Mesothelial cell of epicardium (in vitro differentiated cells): ENCODE data around the gene FNDC1. TPM values are rescaled to one million over a fixed set of nuclear protein-coding genes. Genes with fewer than 3 reads are reported as not detected.

Source experiments
- DNase-seq, 2 experiments: peaks; one replicate each; pipeline ENCODE4 v3.0.0; 2021; ENCODE audit warnings: low spot score in 2 of 2; ENCODE audit not compliant: unreplicated experiment in 2 of 2
- H3K27ac Mint-ChIP-seq: 2 replicates; pipeline ENCODE4 v1.8.0; 2021; ENCODE audit warnings: mixed read lengths
- H3K27me3 Mint-ChIP-seq: 2 replicates; pipeline ENCODE4 v1.8.0; 2021; ENCODE audit warnings: low read depth, mixed read lengths
- H3K36me3 Mint-ChIP-seq: 2 replicates; pipeline ENCODE4 v1.8.0; 2021; ENCODE audit warnings: mixed read lengths
- H3K4me1 Mint-ChIP-seq: 2 replicates; pipeline ENCODE4 v1.8.0; 2021; ENCODE audit warnings: mixed read lengths
- H3K4me3 Mint-ChIP-seq: 2 replicates; pipeline ENCODE4 v1.8.0; 2021; ENCODE audit warnings: mild to moderate bottlenecking, moderate library complexity, mixed read lengths
- H3K9me3 Mint-ChIP-seq: 2 replicates; pipeline ENCODE4 v1.8.0; 2021; ENCODE audit warnings: mixed read lengths
- total RNA-seq: library from RNA; stranded (reverse); gene quantifications from 3 replicates; pipeline ENCODE4 v1.2.1, GENCODE V29; 2021
- TF ChIP-seq, protein P1 (sequence below): fragments of 200-600 bp; sonication (generic); IDR thresholded peaks from one replicate; pipeline ENCODE4 v1.5.0; 2021; ENCODE audit warnings: antibody characterized with exemption; ENCODE audit not compliant: unreplicated experiment

Gene FNDC1
- total RNA-seq, 1 donor from 2014 or later: 0.31 TPM

DNA sequence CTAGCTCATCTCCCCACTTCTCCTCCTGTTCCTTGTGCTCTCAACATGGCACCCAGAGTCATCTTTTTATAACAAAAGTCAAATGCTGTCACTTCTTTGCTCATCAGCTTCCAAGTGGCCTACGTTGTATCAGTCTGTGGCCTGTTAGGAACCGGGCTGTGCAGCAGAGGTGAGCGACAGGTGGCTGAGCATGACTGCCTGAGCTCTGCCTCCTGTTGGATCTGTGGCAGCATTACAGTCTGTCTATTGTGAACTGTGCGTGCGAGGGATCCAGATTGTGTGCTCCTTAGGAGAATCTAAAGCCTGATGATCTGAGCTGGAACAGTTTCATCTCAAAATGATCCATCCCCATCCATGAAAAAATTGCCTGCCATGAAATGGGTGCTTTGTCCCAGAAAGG, 129.6 kb downstream of the FNDC1 start:
- H3K9me3 Mint-ChIP-seq: peaks cover 4% of the 10 kb centered on the region
- no peak overlapping the region for H3K27ac Mint-ChIP-seq
- H3K27me3 Mint-ChIP-seq: peaks cover 16% of the 10 kb centered on the region
- TF ChIP-seq, protein P1, sequence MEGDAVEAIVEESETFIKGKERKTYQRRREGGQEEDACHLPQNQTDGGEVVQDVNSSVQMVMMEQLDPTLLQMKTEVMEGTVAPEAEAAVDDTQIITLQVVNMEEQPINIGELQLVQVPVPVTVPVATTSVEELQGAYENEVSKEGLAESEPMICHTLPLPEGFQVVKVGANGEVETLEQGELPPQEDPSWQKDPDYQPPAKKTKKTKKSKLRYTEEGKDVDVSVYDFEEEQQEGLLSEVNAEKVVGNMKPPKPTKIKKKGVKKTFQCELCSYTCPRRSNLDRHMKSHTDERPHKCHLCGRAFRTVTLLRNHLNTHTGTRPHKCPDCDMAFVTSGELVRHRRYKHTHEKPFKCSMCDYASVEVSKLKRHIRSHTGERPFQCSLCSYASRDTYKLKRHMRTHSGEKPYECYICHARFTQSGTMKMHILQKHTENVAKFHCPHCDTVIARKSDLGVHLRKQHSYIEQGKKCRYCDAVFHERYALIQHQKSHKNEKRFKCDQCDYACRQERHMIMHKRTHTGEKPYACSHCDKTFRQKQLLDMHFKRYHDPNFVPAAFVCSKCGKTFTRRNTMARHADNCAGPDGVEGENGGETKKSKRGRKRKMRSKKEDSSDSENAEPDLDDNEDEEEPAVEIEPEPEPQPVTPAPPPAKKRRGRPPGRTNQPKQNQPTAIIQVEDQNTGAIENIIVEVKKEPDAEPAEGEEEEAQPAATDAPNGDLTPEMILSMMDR: no peak
- H3K4me3 Mint-ChIP-seq: no peak overlapping the region
- no peaks in the 10 kb centered on the region for H3K36me3 Mint-ChIP-seq
- DNase-seq: no peak
- no peaks in the 10 kb centered on the region for H3K4me1 Mint-ChIP-seq

DNA sequence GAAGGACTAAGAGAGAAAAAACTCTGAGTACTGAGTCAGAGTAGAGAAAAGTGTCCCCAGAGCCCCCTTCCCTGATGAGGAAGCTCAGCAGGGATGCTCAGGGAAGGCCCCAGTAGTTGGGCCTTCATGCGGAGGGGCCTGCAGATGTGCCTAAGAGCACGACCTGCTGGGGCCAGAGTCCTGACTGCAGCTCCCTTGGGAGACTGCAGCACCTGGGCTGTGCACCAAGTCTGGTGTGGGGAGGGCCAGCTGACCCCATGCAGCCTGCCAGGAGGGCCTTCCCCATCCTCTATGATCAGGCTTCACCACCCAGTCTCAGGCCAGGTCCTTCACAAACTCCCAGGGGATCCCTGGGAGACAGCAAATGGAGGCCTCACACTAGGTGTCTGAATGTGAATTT, 130.4 kb downstream of the FNDC1 start:
- Mint-ChIP-seq H3K27me3 (peaks cover 16% of the 10 kb centered on the region), H3K27ac (no peak overlapping the region), H3K36me3 (no peaks in the 10 kb centered on the region), H3K9me3 (peaks cover 4% of the 10 kb centered on the region), H3K4me1 (no peaks in the 10 kb centered on the region), H3K4me3 (no peak overlapping the region)
- no peak for DNase-seq
- TF ChIP-seq, protein P1: no peak

DNA sequence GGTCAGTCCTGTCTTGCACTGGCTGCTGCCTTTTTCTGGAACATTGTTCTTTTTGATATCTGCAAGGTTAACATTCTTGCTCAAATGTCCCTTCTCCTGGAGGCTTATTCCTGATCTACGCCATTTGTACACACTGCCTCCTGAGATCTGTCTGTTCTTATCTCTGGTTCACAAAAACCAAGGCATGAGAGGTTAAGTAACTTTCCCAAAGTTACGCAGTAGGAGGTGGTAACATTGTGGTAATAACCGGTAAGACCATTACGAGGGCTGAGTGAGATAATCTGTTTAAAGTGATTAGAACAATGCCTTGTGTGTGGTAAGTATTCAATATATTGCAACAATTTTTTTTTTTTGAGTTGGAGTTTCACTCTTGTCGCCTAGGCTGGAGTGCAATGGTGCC, 132.1 kb downstream of the FNDC1 start:
- DNase-seq: no peak
- Mint-ChIP-seq H3K4me1 (no peaks in the 10 kb centered on the region), H3K27me3 (peaks cover 11% of the 10 kb centered on the region), H3K4me3 (no peak overlapping the region), H3K36me3 (no peaks in the 10 kb centered on the region), H3K9me3 (peaks cover 4% of the 10 kb centered on the region), H3K27ac (no peak overlapping the region)
- TF ChIP-seq, protein P1: no peak

DNA sequence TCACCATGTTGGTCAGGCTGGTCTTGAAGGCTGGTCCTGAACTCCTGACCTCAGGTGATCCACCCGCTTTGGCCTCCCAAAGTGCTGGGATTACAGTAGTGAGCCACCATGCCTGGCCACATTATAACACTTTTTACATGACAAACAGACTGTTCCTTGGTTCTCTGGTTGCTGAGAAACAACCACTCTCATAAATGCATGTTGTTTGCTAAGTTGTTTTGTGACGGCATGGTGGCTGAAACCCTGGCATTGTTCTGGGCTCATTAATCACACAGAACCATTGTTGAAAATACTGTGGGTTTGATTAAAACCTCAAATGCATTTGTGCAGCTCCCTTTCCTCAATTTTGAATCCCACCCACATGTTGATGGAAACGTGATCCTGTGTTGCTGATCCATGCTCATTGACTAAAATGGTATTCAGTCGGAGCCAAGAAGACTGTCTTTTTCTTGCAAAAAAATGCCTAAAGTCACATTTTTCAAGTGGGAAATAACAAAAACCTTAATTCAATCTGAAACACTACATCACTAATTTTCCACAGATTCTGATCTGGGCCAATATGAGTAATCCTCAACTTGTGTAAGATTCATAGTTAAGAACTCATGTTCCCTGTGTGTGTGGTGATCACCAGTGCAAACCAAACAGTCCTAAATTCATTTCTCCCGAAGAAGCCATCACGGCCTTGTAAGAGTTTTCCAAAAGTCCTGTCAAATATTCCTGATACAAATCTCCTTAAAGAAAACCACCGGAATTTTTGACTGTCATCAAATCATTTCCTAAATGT, 132.8 kb downstream of the FNDC1 start:
- H3K4me3 Mint-ChIP-seq: no peak overlapping the region
- TF ChIP-seq, protein P1: no peak
- no peak overlapping the region for H3K27ac Mint-ChIP-seq
- no peaks in the 10 kb centered on the region for H3K4me1 Mint-ChIP-seq
- H3K27me3 Mint-ChIP-seq: peaks cover 9% of the 10 kb centered on the region
- H3K36me3 Mint-ChIP-seq: no peaks in the 10 kb centered on the region
- no peak for DNase-seq
- H3K9me3 Mint-ChIP-seq: peaks cover 4% of the 10 kb centered on the region

DNA sequence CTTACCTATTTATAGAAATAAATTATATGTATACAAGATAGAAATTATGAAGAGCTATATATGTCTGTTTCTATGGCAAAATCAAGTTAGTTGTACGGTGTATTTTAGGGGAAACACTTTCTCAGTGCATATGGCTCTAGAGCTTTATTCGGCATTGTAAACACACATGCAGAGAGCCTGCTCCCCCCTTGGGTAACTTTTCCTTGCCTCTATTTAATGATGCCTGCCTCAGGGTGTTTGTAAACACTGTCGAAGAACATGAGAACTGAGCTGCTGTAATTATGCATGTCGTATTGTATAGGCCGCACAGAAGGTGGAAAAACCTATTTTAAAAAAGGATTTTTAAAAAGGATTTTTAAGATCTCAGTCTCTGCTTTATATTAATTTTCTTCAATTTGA, 133.4 kb downstream of the FNDC1 start:
- no peak for DNase-seq
- Mint-ChIP-seq H3K4me1 (no peaks in the 10 kb centered on the region), H3K27ac (no peak overlapping the region), H3K27me3 (peaks cover 5% of the 10 kb centered on the region), H3K9me3 (peaks cover 4% of the 10 kb centered on the region), H3K4me3 (no peak overlapping the region), H3K36me3 (no peaks in the 10 kb centered on the region)
- TF ChIP-seq, protein P1: no peak
